GM19328 (cell line): ENCODE measurements around the gene M6PR.
"Not testable (repeated sequence)": the region's sequence is repeated elsewhere in the genome, so short reads cannot be mapped to it uniquely, and the experiment has no call there.

Source experiments
- ATAC-seq: cut with Tn5 transposase; IDR thresholded peaks from one replicate; pipeline ENCODE4 v1.9.1; 2021; ENCODE audit warnings: mild to moderate bottlenecking, moderate library complexity; ENCODE audit not compliant: unreplicated experiment

Gene M6PR

GRCh38 chr12:8914033-8914715 is 35.3 kb downstream of the M6PR start, which contains the start of gene PHC1:
TSS of gene PHC1 (plus strand) at chr12:8914509. CDS start at chr12:8917678, 3,169 bp downstream.
- ATAC-seq: peak; percentile 69

DNA sequence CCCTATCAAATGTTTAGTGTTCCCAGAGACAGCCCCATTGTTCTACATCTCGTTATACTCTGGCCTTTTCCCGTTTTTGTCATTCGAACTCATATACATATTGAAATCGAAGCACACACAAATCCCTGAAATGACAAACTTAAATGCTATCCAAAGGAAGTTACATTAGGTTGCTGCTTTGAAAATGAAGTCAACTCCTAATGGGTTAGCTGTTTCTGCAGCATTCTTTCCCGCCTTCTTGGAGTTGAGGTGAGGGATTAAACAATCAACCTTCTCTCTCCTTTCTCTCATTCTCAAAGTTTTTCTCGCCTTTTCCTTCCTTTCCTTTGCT is 35.8 kb downstream of the M6PR start:
- no peak for ATAC-seq

DNA sequence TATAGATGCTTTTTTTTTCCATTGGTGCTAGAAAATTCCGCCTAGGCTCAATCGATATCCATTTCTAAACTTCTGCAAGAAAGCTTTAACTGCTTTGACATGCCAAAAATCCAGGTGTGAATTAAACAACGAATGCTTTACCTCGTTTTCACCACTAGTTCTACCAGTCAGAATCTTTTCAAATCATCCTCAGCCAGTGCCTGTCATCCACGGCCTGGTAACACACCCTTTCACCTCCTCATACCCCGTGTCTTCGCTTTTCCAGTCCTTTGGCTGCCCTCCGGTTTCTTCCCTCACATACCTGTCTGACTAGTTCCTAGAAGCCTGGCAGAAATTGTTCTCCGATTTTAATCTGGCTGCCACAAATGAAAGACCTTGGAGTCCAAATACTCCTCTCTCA is 36.5 kb downstream of the M6PR start:
- no peak for ATAC-seq

GRCh38 chr12:8911606-8912268 is 37.7 kb downstream of the M6PR start:
- ATAC-seq: no peak

DNA sequence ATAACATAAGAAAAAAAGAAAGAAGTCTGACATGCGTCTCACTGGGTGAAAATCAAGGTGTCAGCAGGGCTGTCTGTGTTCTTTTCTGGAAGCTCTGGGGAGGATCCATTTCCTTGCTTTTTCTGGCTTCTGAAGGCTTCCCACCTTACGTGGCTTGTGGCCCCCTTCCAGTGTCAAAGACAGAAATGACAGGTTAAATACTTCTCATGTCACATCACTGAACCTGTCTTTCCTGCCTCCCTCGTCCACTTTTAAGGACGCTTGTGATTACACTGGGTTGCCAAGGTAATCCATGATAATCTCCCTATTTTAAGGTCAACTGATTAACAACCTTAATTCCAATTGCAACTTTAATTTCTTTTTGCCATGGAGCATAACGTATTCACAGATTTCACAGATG is 39.7 kb downstream of the M6PR start:
- ATAC-seq: no peak

- ATAC-seq: no peak
Measured at GRCh38 chr12:8907513-8907912, 41.9 kb downstream of the M6PR start.

- ATAC-seq: no peak
Measured at GRCh38 chr12:8906266-8907180, 42.9 kb downstream of the M6PR start.

DNA sequence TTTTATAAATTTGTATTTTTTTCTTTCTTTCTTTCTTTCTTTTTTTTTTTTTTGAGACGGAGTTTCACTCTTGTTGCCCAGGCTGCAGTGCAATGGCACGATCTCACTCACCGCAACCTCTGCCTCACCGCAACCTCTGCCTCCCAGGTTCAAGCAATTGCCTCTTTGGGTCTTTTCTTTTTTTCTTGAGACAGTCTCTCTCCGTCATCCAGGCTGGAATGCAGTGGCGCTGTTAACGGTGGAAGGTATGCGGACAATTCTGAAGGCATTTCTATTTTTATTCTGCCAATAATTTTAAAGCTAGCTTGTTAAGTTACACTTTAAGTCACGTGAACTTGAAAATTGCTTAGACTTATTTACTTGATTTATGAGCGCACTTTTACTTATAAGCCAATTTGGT is 43.9 kb downstream of the M6PR start:
- no peak for ATAC-seq

GRCh38 chr12:8904665-8905064 is 44.8 kb downstream of the M6PR start:
- ATAC-seq: no peak

DNA sequence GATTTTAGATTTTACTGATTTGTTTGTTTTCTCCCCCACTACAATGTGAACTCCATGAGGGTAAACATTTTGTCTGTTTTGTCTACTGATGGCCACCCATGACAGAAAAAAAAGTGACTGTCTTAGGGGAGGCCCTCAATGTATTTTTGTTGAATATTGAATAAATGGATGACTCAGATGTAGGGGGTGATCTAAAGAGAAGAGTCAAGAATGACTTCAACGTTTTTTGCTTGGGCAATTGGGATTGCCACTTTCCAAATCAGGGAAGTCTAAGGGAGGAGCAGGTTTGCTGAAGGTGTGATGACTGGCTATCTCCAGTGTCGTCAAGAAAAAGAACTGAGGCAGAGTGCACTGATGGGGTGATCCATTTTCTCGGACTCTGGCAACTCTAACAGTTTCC is 45.8 kb downstream of the M6PR start:
- ATAC-seq: no peak

DNA sequence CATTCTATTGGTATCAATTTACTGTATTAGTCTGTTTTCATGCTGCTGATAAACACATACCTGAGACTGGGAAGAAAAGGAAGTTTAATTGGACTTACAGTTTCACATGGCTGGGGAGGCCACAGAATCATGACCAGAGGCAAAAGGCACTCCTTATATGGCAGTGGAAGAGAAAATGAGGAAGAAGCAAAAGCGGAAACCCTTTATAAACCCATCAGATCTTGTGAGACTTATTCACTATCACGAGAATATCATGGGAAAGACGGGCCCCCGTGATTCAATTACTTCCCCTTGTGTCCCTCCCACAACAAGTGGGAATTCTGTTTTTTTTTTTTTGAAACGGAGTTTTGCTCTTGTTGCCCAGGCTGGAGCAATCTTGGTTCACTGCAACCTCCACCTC is 46.7 kb downstream of the M6PR start:
- not testable (repeated sequence) for ATAC-seq

- no peak for ATAC-seq
Measured at GRCh38 chr12:8899830-8900229, 49.6 kb downstream of the M6PR start.

GRCh38 chr12:8897081-8897480 is 52.4 kb downstream of the M6PR start:
- no peak for ATAC-seq

- no peak for ATAC-seq
Measured at GRCh38 chr12:8894986-8895385, 54.5 kb downstream of the M6PR start.

DNA sequence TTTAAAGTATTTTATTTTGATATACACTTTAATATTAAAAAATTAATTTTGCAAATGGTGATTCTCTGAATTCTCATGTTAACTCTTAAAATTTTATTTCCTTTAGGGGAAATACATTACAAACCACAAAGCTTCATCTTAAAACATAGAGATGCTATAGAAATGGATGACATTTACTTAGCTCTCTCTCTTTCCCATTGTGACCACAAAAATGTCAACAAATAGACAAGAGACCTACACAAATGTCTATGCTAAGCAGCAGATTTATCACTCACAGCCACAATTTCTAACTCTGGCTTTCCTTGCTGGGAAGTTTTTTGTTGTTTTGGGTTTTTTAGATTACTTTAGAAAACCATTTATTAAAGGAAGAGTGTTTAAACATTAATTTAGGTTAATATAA is 55.1 kb downstream of the M6PR start:
- no peak for ATAC-seq

- ATAC-seq: no peak
Measured at GRCh38 chr12:8891976-8892375, 57.5 kb downstream of the M6PR start.
